ENCODE results near the gene TENM3. TPM values are rescaled to one million over a fixed set of nuclear protein-coding genes. Genes with fewer than 3 reads are reported as not detected.

Gene TENM3
- total and polyA plus RNA-seq, 12 donors: 2.6 to 54.4 (median 42.8) TPM

DNA sequence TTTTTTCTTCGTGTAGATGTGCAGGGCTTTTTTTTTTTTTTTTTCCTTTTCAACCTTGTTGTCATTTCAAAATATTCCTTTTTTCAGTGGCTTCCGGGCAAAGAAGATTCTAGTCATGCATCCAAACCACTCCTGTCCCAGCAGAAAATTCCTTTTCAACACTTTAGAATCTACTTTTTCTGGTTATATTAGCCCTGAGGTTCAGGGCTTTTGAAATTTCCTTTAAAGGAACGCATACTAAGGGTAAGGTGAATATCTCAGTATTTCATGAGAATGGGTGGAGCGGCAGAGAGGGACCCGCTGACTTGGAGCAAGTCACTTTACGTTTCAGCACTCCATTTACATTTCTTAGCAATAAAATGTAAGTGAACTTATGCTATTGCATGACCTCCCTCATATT is 15.6 kb upstream of the TENM3 start:
- H3K9me3 ChIP-seq (replicated peaks in 1 of 3): no peaks in the 10 kb centered on the region
- no peak overlapping the region for H3K4me3 ChIP-seq
- no peaks in the 10 kb centered on the region for H3K4me1 ChIP-seq (replicated peaks in 1 of 2)
- H3K36me3 ChIP-seq (replicated peaks in 1 of 2): no peaks in the 10 kb centered on the region
- no peaks in the 10 kb centered on the region for H3K27me3 ChIP-seq
- TF ChIP-seq, protein P1, sequence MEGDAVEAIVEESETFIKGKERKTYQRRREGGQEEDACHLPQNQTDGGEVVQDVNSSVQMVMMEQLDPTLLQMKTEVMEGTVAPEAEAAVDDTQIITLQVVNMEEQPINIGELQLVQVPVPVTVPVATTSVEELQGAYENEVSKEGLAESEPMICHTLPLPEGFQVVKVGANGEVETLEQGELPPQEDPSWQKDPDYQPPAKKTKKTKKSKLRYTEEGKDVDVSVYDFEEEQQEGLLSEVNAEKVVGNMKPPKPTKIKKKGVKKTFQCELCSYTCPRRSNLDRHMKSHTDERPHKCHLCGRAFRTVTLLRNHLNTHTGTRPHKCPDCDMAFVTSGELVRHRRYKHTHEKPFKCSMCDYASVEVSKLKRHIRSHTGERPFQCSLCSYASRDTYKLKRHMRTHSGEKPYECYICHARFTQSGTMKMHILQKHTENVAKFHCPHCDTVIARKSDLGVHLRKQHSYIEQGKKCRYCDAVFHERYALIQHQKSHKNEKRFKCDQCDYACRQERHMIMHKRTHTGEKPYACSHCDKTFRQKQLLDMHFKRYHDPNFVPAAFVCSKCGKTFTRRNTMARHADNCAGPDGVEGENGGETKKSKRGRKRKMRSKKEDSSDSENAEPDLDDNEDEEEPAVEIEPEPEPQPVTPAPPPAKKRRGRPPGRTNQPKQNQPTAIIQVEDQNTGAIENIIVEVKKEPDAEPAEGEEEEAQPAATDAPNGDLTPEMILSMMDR (IDR thresholded peaks at IDR 0.05): no peak
- no peak for TF ChIP-seq POLR2A (IDR thresholded peaks at IDR 0.05)
- DNase-seq: no peak
- no peak overlapping the region for H3K27ac ChIP-seq
- intact Hi-C loops (cut with DNase I): no loop called here
- WGBS, 4 donors: 94 to 95% (median 94%) methylated on average over 6 of the region's 6 CpGs

DNA sequence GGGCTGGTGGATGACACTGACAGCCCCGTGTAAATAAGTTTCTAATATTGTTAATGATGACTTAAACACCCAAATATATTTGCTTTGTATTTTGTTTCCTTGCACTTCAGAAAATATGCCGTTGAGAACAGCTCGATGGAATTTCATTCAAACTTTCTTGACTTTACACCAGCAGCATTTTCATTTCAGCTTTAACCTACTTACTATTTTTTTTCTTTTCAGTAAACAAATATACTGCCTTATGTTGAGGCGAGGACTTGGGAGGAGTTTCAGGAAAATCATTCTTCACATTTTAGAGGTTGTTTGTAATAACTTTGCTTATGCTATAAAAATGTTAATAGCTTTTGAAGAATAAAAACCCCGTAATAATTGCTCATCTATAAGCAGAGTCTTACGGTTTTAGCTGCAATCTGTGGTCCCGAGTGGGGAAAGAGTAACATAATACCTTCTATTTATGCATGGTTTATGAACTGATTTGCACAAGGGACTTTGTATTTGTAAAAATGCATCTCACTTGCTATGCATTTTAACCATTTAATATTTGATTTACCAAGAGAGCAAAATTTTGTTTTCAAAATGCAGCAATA is 14.1 kb upstream of the TENM3 start:
- no peak overlapping the region for H3K27ac ChIP-seq
- H3K27me3 ChIP-seq: no peaks in the 10 kb centered on the region
- intact Hi-C loops (cut with DNase I): no loop called here
- no peak for DNase-seq
- H3K36me3 ChIP-seq (replicated peaks in 1 of 2): no peaks in the 10 kb centered on the region
- H3K4me1 ChIP-seq (replicated peaks in 1 of 2): no peaks in the 10 kb centered on the region
- WGBS, 4 donors: 80 to 87% (median 85%) methylated on average over 7 of the region's 7 CpGs
- TF ChIP-seq, protein P1 (IDR thresholded peaks at IDR 0.05): no peak
- TF ChIP-seq POLR2A (IDR thresholded peaks at IDR 0.05): no peak
- H3K9me3 ChIP-seq (replicated peaks in 1 of 3): no peaks in the 10 kb centered on the region
- no peak overlapping the region for H3K4me3 ChIP-seq

DNA sequence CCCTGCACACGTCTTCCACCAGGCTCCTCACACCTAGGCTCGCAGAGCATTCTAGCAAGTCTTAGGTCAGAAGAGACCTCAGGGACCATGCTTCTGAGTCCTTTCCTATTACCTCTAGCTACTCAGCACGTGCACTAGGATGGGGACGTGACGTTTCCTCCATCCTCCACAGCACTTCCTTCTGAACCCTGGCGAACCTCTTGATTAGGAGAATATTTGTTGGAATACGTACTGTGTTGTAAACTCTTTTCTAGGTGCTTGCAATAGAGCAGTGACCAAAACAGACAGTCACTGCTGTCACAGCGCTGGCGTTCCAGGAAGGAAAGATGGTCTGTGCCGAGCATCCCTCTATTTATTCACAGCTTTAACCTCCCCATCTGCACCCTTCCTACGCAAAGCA is 12.9 kb upstream of the TENM3 start:
- WGBS, 4 donors: 85 to 91% (median 89%) methylated on average over 11 of the region's 11 CpGs
- H3K4me1 ChIP-seq (replicated peaks in 1 of 2): no peaks in the 10 kb centered on the region
- H3K27me3 ChIP-seq: no peaks in the 10 kb centered on the region
- H3K27ac ChIP-seq: no peak overlapping the region
- DNase-seq: no peak
- no peaks in the 10 kb centered on the region for H3K36me3 ChIP-seq (replicated peaks in 1 of 2)
- H3K9me3 ChIP-seq (replicated peaks in 1 of 3): no peaks in the 10 kb centered on the region
- intact Hi-C loops (cut with DNase I): no loop called here
- no peak overlapping the region for H3K4me3 ChIP-seq
- TF ChIP-seq POLR2A (IDR thresholded peaks at IDR 0.05): no peak
- TF ChIP-seq, protein P1 (IDR thresholded peaks at IDR 0.05): no peak

DNA sequence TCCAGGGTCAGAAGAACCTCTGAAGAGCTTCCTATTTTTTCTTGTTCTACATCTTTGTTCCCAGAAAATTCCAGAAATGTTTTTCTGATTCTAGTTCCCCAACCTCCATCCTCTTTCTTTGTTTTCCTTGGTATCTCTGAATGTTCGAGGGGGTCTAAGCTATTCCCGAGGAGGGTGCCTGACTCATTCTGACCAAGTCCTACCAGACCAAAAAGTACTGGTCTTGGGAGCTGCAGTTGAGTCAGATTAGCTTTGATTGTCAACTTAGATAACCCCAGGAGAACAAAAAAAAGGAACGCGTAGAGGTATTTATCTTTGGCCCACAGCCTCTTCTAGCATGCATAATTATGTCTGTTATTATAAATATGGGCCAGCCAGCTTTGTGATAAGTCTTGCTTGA is 12.1 kb upstream of the TENM3 start:
- no peaks in the 10 kb centered on the region for H3K9me3 ChIP-seq (replicated peaks in 1 of 3)
- DNase-seq: no peak
- WGBS, 4 donors: 81 to 83% (median 81%) methylated on average over 4 of the region's 4 CpGs
- no peaks in the 10 kb centered on the region for H3K36me3 ChIP-seq (replicated peaks in 1 of 2)
- no peak overlapping the region for H3K27ac ChIP-seq
- no peaks in the 10 kb centered on the region for H3K27me3 ChIP-seq
- no peaks in the 10 kb centered on the region for H3K4me1 ChIP-seq (replicated peaks in 1 of 2)
- H3K4me3 ChIP-seq: no peak overlapping the region
- intact Hi-C loops (cut with DNase I): no loop called here
- TF ChIP-seq POLR2A (IDR thresholded peaks at IDR 0.05): no peak
- TF ChIP-seq, protein P1 (IDR thresholded peaks at IDR 0.05): no peak

Data from adrenal gland (tissue), 12 donors.